Measurements from ENCODE around the gene CDK13.

Gene CDK13

GRCh38 chr7:40008223-40008815 lies 58.3 kb downstream of the CDK13 start:
- DNase-seq (ENCODE audit: low read depth) = no peak

GRCh38 chr7:40009301-40009700 lies 59.2 kb downstream of the CDK13 start:
- DNase-seq (ENCODE audit: low read depth) = no peak

GRCh38 chr7:40014376-40014775 lies 64.3 kb downstream of the CDK13 start:
- DNase-seq (ENCODE audit: low read depth) = no peak

GRCh38 chr7:40015790-40016296 lies 65.8 kb downstream of the CDK13 start:
- DNase-seq (ENCODE audit: low read depth) = no peak

- no peak for DNase-seq (ENCODE audit: low read depth)
Observed at GRCh38 chr7:40019558-40019957, 69.5 kb downstream of the CDK13 start.

GRCh38 chr7:40024048-40024447 lies 74.0 kb downstream of the CDK13 start:
- DNase-seq (ENCODE audit: low read depth) = no peak

- DNase-seq (ENCODE audit: low read depth) = no peak
Observed at GRCh38 chr7:40024841-40025240, 74.8 kb downstream of the CDK13 start.

GRCh38 chr7:40027545-40027944 lies 77.5 kb downstream of the CDK13 start:
- no peak for DNase-seq (ENCODE audit: low read depth)

GRCh38 chr7:40033826-40034225 lies 83.8 kb downstream of the CDK13 start:
- DNase-seq (ENCODE audit: low read depth) = no peak

- no peak for DNase-seq (ENCODE audit: low read depth)
Observed at GRCh38 chr7:40041456-40041855, 91.4 kb downstream of the CDK13 start.

GRCh38 chr7:40043164-40043563 lies 93.1 kb downstream of the CDK13 start:
- no peak for DNase-seq (ENCODE audit: low read depth)

GRCh38 chr7:40047661-40048060 lies 97.6 kb downstream of the CDK13 start:
- DNase-seq (ENCODE audit: low read depth) = no peak

- no peak for DNase-seq (ENCODE audit: low read depth)
Observed at GRCh38 chr7:40057292-40057691, 107.2 kb downstream of the CDK13 start.

- DNase-seq (ENCODE audit: low read depth) = no peak
Observed at GRCh38 chr7:40058026-40058425, 108.0 kb downstream of the CDK13 start.

- DNase-seq (ENCODE audit: low read depth) = no peak
Observed at GRCh38 chr7:40058636-40059035, 108.6 kb downstream of the CDK13 start.

- DNase-seq (ENCODE audit: low read depth) = no peak
Observed at GRCh38 chr7:40059057-40059456, 109.0 kb downstream of the CDK13 start.

- DNase-seq (ENCODE audit: low read depth) = no peak
Observed at GRCh38 chr7:40072268-40072667, 122.2 kb downstream of the CDK13 start.

GRCh38 chr7:40073239-40073638 lies 123.2 kb downstream of the CDK13 start:
- no peak for DNase-seq (ENCODE audit: low read depth)

- DNase-seq (ENCODE audit: low read depth) = no peak
Observed at GRCh38 chr7:40077849-40078248, 127.8 kb downstream of the CDK13 start.

GRCh38 chr7:40092182-40092581 lies 142.1 kb downstream of the CDK13 start:
- DNase-seq (ENCODE audit: low read depth) = no peak

GRCh38 chr7:40093631-40094350 lies 143.7 kb downstream of the CDK13 start:
- DNase-seq (ENCODE audit: low read depth) = no peak

GRCh38 chr7:40095230-40095629 lies 145.2 kb downstream of the CDK13 start:
- no peak for DNase-seq (ENCODE audit: low read depth)

GRCh38 chr7:40095695-40096327 lies 145.8 kb downstream of the CDK13 start:
- DNase-seq (ENCODE audit: low read depth) = no peak

Measured in T follicular helper cell (primary cell).